Cardiac fibroblast (primary cell): ENCODE data around the gene SVIL.
"Not testable (repeated sequence)": the region's sequence is repeated elsewhere in the genome, so short reads cannot be mapped to it uniquely, and the experiment has no call there.

Source experiments
- DNase-seq, 2 donors: peaks; one replicate each; pipeline versions ENCODE4 v3.0.0 to v3.0.0-alpha.2; 2010; ENCODE audit warnings: low read depth in 2 of 2
- H3K4me3 ChIP-seq, 2 donors: replicated peaks in 1 of 2; 1 replicate in 1 of 2; 2 replicates in 1 of 2; pipeline ENCODE4 v1.5.1; 2011; ENCODE audit warnings: low read depth in 2 of 2, low read length in 2 of 2, mild to moderate bottlenecking in 2 of 2, moderate library complexity in 1 of 2
- CTCF ChIP-seq: IDR thresholded peaks from one replicate; pipeline ENCODE4 v1.5.1; 2011; ENCODE audit warnings: low read depth, mild to moderate bottlenecking, low read length, inconsistent platforms

The SVIL gene

GRCh38 chr10:29508554-29509244 is 126.1 kb downstream of the SVIL start:
- TF ChIP-seq CTCF: no peak
- no peak overlapping the region for H3K4me3 ChIP-seq
- DNase-seq: no peak

- DNase-seq: not testable (repeated sequence)
Measured at GRCh38 chr10:29507750-29508149, 127.0 kb downstream of the SVIL start.

GRCh38 chr10:29506324-29506921 is 128.3 kb downstream of the SVIL start:
- DNase-seq, H3K4me3 ChIP-seq: not testable (repeated sequence)

More at GRCh38 chr10:29507750-29508149, 127.0 kb downstream of the SVIL start:
- H3K4me3 ChIP-seq: not testable (repeated sequence)

- no peak for DNase-seq
- no peak overlapping the region for H3K4me3 ChIP-seq
- no peak for TF ChIP-seq CTCF
Measured at GRCh38 chr10:29502351-29502750, 132.4 kb downstream of the SVIL start.

GRCh38 chr10:29501692-29502091 is 133.1 kb downstream of the SVIL start:
- no peak for TF ChIP-seq CTCF
- peak; percentile 62 to 94 for DNase-seq
- no peak overlapping the region for H3K4me3 ChIP-seq

GRCh38 chr10:29499993-29500537 is 134.7 kb downstream of the SVIL start:
- no peak overlapping the region for H3K4me3 ChIP-seq
- DNase-seq: no peak
- TF ChIP-seq CTCF: no peak

GRCh38 chr10:29496341-29497162 is 138.2 kb downstream of the SVIL start:
- H3K4me3 ChIP-seq: no peak overlapping the region
- TF ChIP-seq CTCF: peak; percentile 99
- peak; percentile 75 for DNase-seq
